Islet of Langerhans (tissue), 1 donor: ENCODE results near the gene C1QTNF12.

Experiments
- FAIRE-seq: peaks from one replicate; lab custom pipeline; 2011; peaks lifted over from hg19 to GRCh38; lab: Jason Lieb, UNC

Gene C1QTNF12

DNA sequence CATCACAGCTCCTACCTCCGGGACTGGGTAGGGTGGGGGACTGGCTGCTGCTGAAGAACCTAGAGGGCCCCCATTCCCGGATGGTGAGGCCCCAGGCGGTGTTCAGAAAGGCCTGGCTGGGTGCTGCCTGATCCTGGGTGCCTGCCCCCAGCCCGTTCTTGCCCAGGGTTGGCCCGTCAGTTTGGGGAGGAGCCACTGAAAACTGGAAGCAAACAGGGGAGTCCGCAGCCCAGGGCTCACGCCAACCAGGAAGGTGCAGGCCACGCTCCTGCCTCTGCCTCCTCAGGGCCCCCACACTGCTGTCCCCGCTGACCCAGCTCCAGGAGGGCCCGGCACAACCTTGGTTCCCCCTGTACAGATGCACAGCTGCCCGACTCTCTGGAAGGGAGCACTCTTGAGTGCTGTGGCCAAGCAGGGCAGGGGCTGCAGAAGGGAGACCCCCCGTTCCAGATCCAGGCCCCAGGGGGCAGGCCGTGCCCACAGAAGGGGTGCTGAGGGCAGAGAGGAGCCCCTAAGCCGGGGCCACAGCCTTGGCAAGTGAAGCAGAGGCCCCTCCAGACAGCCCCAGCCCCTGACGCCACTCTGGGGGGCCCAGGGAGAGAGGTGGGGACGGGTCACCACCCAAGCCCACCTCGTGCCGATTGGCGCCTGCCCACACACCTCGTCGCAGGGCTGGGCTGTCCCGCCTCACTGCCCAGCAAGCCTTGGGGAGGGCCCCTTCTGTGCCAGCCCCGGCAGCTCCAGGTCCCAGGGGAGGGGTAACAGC, 5.5 kb downstream of the C1QTNF12 start:
- no peak for FAIRE-seq

DNA sequence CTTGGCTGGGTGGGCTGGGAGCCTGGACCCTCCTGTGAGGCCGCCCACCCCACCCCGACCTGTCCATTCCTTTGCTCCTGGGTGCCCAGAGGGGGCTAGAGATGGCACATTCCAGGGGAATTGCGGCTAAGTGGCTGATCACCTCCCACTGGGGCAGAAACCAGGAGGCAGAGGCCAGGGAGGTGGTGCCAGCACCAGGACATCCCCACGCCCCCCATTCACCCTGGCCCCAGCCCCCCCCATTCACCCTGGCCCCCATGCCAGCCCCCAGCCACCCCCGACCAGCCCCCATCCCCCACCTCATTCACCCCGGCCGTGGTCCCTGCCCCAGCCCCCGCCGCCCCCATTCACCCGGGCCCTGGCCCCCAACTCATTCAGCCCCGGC, 6.2 kb downstream of the C1QTNF12 start:
- FAIRE-seq, result no peak

DNA sequence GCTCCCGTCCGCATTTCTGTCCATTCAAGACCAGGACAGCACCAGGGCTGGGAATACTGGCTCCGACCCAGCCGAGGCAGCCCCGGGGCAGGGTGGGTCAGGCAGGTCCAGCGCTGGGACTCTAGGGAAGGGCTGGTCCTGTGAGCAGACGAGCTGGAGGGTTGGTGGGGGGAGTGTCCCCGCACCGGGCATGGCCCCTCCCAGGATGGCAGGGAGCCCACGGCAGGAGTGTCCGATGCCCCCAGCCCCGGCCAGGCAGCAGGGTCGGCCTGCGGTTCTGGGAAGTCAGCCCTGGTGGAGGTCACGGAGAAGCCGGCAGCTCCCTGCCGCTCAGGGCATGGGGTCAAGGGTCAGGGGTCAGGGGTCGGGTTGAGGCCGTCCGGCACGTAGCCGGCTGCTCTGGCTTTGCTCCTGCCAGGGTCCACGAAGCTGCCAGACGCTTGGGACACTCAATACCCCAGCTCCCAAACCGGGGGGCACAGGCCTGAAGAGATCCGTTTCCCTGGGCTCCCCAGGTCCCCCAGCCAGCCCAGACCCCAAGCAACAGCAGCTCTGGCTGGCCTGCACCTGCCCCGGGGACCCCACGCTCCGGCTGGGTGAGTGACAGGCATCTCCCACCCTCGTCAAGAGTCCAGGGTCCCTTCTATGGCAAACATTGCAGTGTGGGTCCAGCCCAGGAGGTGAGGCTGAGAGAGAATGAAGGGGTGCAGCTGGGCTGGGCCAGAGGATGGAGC, 6.7 kb downstream of the C1QTNF12 start:
- FAIRE-seq, result no peak

DNA sequence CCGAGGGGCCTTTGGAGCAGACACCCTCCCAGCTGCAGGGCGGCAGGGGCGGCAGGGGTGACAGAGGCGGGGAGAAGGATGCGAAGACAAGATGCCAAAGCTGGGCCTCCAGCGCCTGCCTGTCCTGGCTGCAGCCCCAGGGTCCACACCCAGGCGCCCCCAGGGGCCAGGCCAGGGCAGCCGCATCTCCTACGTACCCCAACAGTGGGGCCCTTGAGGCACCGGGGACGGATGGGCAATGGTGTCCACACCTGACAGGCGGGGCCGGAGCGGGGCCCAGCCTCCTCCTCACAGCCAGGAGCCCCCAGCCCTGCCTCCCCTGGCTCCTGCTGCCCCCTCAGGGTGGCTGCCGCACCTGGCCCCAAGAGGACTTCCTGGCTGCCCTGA, 7.3 kb downstream of the C1QTNF12 start:
- no peak for FAIRE-seq

DNA sequence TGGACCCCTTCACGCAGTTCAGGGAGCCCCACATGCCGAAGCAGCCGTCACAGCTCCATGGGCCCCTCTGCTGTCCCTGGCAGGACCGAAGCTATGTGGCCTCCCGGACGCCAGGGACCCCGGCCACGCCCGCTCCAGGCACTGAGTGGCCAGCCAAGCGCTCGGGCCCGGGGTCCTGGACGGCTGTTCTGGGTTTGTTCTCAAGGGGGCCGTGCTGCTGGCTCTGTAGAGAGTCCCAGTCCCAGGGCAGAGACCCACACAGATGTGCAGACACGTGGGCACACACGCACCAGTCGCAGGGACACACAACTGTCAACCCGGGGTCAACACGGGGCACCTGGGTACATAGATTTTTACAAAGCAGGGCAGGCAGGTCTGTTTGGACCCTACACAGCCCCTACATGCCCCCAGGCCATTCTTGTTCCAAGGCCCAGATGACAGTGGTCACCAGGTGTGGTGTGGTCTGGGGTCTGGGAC, 7.8 kb downstream of the C1QTNF12 start:
- no peak for FAIRE-seq

DNA sequence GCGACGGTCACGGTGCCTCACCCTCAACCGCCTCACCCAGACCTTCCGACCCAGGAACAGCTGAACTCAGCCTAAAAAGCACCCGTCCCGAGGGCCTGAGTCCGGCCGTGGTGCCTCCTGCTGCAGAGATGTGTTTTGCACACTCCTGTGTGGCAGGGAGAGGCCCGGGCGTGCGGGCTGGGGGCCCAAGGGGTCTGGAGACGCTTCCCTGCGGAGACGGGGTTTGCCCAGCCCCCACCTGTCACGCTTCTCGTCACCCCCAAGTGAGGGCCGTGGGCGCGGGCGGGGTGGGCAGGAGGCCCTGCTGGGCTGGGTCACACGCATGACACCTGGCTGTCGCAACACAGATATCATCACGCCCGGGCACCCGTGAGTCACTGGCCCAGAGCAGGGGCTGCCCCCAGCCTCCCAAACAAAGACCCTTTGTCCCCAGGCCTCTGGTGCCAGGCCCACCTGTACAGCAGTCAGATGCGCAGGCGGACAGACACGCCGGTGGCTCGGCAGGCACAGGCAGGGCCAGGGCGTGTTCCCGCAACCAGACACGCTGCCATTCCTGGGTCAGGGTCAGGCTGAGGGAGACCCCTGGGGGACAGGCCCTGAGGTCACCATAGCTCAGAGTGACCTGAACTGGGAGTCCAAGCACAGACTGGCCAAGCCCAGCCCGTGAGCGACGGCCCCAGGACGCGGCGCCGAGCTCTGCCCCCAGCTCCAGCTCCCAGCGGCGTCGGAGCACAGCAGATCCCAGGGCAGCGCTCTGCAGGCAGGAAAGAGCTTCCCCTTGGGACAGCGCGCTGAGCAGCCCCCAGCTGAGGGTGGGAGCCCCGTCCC, 8.4 kb downstream of the C1QTNF12 start:
- FAIRE-seq, result no peak

DNA sequence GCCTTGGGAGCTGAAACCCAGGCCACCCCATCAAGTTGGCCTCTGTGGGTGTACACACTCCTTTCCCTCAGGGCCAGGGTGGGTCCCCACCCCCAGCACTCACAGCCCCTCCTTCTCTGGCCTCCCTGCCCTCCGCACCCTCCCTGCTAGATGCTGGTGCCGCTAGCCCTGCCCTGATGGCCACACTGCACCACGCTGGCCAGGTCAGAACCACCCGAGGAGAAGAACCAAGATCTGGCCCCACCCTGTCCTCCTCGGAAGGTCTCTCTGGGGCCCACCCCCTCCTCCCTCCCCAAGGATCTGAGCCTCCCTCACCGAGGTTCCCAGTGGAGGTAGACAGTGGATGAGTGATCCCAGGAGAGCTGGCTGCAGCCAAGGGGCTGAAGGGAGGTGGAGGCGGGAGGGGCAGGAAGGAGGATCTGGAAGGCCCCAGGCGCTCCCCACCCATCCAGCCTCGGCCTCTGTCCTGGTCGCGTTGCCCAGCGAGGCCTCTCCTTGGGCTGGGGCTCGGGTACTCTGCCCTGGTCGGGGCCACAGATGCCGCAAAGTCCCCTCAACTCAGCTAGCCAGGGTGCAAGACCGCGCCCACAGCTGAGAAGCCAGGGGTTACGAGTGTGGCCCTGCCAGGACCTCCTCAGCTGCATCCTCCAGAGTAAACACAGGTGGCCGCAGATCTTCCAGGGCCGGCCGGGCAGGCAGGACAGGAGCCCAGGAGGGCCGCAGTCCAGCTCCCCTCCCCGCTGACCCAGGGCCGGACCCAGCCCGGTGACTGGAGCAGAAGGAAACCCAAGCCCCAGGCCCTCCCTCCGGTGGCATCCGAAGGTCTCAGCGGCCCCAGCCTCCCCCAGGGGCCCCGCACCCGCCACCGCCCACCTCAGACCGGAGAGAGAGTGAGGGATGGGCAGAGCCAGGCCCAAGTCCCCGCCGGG, 9.3 kb downstream of the C1QTNF12 start:
- no peak for FAIRE-seq

DNA sequence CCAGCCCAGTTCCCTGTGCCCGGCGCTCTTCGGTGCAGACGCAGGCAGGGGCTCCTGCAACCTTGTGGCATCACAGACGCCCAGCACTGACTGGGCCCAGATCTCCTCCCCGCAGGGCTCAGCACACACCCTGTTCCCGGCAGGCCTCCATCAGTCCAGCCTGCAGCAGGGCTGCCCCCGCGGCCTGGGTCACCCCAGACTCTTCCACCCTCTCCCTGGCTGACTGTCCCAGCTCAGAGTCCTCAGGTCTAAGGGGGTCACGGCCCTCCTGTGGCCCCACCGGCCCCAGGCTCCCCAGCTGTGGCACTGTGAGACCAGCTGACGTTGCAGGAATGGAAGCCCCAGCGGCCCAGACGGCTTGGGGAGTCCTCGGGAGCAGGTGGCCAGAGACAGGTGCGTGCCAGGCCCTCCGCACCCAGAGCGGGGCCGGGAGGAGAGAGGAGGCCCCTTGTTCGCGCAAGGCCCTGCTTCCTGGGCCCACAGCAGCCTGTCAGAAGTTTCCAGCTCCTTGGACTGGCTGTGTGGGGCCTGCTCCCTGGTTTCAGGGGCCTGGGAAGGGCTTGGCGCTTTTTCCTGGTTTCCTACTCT, 10.3 kb downstream of the C1QTNF12 start:
- no peak for FAIRE-seq

DNA sequence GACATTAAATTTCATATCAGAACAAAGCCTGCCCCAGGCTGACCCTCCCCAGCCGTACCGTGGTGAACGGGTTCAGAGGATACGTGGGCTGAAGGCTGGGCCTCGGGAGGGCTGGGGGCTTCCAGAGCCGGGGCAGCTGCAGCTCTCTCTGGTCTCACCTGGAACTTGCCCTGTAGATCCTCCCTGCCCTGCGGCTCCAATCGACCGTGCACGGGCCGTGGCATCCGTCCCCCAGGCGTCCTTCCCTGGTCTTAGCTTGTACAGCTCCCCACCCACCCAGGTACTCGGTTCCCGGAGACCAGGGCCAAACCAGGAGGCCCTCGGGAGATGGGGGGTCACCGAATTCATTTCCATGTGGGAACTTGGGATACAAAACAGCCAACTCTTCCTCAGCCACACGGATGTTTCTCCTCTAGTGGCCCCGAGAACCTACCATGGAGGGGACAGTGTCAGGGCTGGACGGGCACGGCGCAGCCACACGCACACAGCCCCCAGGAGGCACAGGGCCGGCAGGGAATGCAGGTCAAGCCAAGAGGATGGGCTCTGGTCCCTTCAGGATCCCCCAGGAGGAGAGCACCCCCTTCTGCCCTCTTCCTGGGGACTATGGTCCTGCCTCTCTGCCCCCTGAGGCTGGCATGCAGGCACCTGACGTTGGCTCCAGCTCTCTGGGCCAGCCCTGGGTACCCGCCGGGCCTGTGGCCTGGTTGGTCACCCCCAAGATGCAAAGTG, 11.3 kb downstream of the C1QTNF12 start:
- no peak for FAIRE-seq

DNA sequence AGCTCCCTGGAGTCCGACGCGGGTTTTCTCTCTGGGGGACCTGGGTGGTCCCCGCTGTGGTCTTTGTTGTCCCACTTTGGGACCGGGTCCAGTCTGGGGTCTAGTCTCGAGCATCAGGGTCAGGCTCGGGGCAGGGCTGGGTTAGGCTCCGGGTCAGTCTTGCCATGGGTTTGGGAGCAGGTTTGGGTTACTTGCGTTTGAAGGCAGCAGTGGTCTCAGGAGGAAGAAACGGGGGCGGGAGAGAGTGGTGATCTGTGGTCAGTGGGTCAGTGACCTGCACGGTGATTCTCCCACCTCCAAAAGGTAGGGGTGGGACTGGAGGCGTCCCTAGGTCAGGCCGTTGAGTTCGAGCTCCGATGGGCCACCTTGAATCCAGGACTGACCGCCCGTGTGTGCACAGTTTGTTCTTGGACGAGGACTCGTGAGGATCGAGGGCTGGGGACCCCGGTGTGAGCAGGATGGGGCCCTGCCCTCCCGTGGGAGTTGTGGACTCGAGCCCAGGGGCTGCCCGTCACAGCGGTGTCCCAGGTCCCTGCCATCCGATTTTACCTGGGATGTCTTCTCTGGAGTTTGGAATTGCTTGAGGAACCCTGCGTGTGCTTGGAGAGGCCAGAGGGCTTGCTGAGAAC, 12.2 kb downstream of the C1QTNF12 start:
- no peak for FAIRE-seq

DNA sequence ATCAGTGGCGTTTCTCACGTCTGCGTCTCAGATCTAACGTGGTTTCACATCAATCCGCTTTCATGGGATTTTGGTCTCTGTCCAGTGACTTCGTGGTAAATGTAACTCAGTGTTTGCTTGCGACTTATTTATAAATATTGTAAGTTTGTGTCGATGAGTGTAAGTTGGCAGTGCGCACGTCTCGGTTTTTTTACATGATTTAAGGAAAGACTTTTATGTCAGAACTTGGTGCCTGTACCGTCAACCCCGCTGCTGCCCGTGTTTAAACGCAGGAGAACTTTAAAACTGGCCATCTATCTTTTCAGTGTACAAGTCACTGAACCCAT, 13.0 kb downstream of the C1QTNF12 start:
- FAIRE-seq, result no peak

DNA sequence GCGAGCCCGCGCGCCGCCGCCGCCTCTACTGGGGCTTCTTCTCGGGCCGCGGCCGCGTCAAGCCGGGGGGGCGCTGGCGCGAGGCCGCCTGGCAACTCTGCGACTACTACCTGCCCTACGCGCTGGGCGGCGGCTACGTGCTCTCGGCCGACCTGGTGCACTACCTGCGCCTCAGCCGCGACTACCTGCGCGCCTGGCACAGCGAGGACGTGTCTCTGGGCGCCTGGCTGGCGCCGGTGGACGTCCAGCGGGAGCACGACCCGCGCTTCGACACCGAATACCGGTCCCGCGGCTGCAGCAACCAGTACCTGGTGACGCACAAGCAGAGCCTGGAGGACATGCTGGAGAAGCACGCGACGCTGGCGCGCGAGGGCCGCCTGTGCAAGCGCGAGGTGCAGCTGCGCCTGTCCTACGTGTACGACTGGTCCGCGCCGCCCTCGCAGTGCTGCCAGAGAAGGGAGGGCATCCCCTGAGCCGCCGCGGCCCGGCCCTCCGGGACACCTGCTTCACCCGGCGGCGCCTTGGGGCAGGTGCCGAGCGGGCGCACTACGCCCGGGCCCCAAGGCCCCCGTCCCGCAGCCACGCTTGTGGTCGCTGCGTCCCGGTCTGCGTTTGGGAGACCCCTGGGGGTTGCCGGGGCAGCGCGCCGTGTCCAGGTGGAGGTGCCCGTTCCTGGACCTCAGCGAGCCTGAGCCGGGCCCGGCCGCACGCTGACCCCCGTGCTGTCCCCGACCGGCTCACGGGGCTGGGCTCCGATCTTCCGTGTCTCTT, 13.5 kb downstream of the C1QTNF12 start:
- no peak for FAIRE-seq

DNA sequence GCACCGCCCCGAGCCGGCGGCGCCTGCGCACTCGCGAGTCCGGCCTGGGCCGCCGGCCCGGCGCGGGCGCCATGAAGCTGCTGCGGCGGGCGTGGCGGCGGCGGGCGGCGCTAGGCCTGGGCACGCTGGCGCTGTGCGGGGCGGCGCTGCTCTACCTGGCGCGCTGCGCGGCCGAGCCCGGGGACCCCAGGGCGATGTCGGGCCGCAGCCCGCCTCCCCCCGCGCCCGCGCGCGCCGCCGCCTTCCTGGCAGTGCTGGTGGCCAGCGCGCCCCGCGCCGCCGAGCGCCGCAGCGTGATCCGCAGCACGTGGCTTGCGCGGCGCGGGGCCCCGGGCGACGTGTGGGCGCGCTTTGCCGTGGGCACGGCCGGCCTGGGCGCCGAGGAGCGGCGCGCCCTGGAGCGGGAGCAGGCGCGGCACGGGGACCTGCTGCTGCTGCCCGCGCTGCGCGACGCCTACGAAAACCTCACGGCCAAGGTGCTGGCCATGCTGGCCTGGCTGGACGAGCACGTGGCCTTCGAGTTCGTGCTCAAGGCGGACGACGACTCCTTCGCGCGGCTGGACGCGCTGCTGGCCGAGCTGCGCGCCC, 14.2 kb downstream of the C1QTNF12 start, which contains the start of gene B3GALT6:
TSS of gene B3GALT6 (plus strand) at position 30 of the 588 bp plus-strand sequence. CDS start at position 72, 42 bp downstream.
- no peak for FAIRE-seq

DNA sequence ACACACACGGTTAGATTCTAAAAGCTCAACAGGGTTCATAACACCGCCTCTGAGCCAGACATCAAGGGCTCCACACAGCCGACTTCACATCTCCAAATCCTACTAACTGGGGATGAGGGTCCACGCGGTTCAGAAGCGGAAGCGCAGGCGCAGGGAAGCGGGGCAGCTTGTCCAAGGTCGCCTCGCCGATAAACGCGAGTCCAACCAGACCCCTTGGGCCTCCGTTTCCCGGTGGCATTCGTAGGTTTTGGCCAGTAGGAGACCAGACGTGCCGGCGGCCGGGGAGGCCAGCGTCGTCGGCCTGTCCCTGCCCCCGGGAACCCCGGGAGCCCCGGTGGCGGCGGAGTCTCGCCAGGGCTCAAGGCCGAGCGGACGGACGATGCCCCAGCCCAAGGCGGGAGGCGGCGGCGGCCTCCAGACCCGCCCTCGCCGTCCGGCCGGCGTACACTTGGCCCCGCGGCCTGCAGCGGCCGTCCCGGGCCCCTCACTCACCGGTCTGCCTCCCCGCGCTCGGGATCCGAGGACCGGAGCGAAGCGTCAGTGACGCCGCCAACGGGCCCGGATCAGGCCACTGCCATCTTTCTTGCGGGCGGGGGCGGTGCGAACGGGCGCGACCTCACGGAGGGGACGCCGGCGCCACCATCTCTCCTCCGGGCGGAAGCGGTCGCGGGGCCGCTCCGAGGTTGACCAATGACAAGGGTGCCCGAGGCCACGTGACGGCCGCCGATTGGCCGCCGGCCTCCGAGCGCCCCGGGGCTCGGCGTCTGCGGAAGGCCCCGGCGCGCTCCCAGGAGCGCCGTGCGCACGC, 14.9 kb downstream of the C1QTNF12 start, which contains the start of gene SDF4:
TSS of gene SDF4 (minus strand) at position 602 of the 808 bp plus-strand sequence. CDS start 3,229 bp downstream, outside the sequence.
- no peak for FAIRE-seq

DNA sequence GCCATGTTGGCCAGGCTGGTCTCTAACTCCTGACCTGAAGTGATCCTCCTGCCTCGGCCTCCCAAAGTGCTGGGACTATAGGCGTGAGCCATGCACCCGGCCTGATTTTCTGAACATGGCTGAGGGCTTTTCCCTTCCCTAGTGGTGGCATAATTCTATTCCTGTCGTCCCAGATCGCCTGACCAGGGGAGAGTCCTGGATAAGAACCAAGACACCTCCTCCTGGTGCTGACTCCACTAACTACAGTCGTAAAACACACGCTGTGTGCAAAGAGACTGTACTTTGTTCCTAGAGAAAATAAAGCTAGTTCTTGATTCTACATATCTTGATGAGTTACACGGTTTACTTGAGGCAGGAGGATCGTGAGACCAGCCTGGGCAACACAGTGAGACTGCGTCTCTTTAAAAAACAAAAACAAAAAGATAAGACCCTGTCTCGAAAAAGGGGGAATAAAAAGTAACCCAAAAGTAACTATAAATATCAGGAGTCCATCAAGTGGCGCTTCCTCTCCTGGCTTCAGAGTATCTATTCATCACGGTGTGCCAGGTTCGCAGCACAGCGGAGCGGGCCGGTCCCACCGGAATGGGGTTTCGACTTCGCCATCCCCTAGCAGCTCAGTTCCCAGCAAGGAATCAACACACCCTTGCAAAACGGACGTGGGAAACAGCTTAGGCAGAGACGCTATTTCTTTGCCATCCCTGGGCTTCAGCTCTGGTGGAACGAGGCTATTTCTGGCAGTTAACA, 15.7 kb downstream of the C1QTNF12 start:
- no peak for FAIRE-seq

DNA sequence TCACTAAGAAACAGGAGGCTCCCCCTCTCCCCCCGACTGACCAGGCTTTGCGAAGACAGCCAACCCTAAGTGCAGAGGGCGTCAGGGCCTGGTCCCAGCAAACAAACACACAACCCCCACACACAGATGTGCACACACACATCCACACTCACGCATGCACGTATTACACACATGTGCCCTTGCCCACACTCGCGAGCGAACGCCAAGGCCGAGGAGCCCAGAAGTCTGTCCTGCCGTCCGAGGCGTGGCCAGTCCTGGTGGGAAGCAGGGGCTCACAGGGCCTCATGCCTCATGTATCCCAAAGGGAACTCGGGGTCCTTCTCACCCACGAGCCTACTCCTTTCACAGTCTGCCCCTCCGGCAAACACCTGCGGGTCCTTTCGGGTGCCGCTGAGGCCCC, 16.8 kb downstream of the C1QTNF12 start:
- no peak for FAIRE-seq
